Measurements from ENCODE around the gene SLC25A25.

Gene SLC25A25

GRCh38 chr9:128114326-128115186, 46.5 kb downstream of the SLC25A25 start:
- FAIRE-seq = no peak

- no peak for FAIRE-seq
Measured at GRCh38 chr9:128115187-128116103, 47.4 kb downstream of the SLC25A25 start.

- no peak for FAIRE-seq
Measured at GRCh38 chr9:128116104-128117083, 48.4 kb downstream of the SLC25A25 start.

- FAIRE-seq = peak; percentile 53
Measured at GRCh38 chr9:128117613-128118471, 49.8 kb downstream of the SLC25A25 start.

- no peak for FAIRE-seq
Measured at GRCh38 chr9:128118472-128118857, 50.4 kb downstream of the SLC25A25 start.

- FAIRE-seq = no peak
Measured at GRCh38 chr9:128118971-128119665, 51.1 kb downstream of the SLC25A25 start.

GRCh38 chr9:128120061-128120740, 52.2 kb downstream of the SLC25A25 start:
- no peak for FAIRE-seq

- FAIRE-seq = no peak
Measured at GRCh38 chr9:128120741-128121465, 52.9 kb downstream of the SLC25A25 start.

GRCh38 chr9:128121466-128121810, 53.4 kb downstream of the SLC25A25 start:
- no peak for FAIRE-seq

- FAIRE-seq = no peak
Measured at GRCh38 chr9:128121924-128122808, 54.1 kb downstream of the SLC25A25 start.

GRCh38 chr9:128122809-128123175, 54.8 kb downstream of the SLC25A25 start:
- FAIRE-seq = no peak

- FAIRE-seq = no peak
Measured at GRCh38 chr9:128123451-128124080, 55.5 kb downstream of the SLC25A25 start.

GRCh38 chr9:128124451-128124850, 56.4 kb downstream of the SLC25A25 start:
- FAIRE-seq = no peak

- FAIRE-seq = no peak
Measured at GRCh38 chr9:128124873-128125579, 57.0 kb downstream of the SLC25A25 start.

GRCh38 chr9:128125580-128126354, 57.7 kb downstream of the SLC25A25 start:
- no peak for FAIRE-seq

- no peak for FAIRE-seq
Measured at GRCh38 chr9:128127568-128127989, 59.5 kb downstream of the SLC25A25 start, which contains the start of gene PTGES2. Gene PTGES2 (minus strand): TSS chr9:128127729. CDS start chr9:128127717, 12 bp downstream.

All from endometrium (tissue), 2 donors.